ENCODE results near the gene ZFYVE9. TPM values are rescaled to one million over a fixed set of nuclear protein-coding genes. Genes with fewer than 3 reads are reported as not detected.

The ZFYVE9 gene
- total and polyA plus RNA-seq, 2 of the 13 experiments (the other 11 are each of a cell fraction or from before 2014, with no cell fraction given): 9.2 to 19.8 TPM

GRCh38 chr1:52368383-52369172, 226.7 kb downstream of the ZFYVE9 start (continued):
- no peak for TF ChIP-seq ZBED4 (CRISPR knock-in tag; IDR thresholded peaks at IDR 0.05; ENCODE audit: borderline replicate concordance)
- no peak for TF ChIP-seq PTBP1 (IDR thresholded peaks at IDR 0.05; ENCODE audit: low read depth, low read length, poor library complexity, severe bottlenecking)
- TF ChIP-seq ZNF691 (CRISPR knock-in tag; IDR thresholded peaks at IDR 0.05; ENCODE audit: borderline replicate concordance, low read depth): no peak
- peak; percentile 48; the same call in 1 of the 2 replicates for TF ChIP-seq ZBTB25 (CRISPR knock-in tag; IDR thresholded peaks at IDR 0.05)
- TF ChIP-seq ZNF639 (CRISPR knock-in tag; conservative IDR thresholded peaks at IDR 0.05): no peak
- TF ChIP-seq ZNF615 (CRISPR knock-in tag; IDR thresholded peaks at IDR 0.05; ENCODE audit: borderline replicate concordance): no peak
- no peak for TF ChIP-seq SMC3 (IDR thresholded peaks at IDR 0.05; ENCODE audit: low read length)
- TF ChIP-seq RFX5 (IDR thresholded peaks at IDR 0.05; ENCODE audit: low read depth, low read length): no peak
- no peak for TF ChIP-seq ONECUT2 (CRISPR knock-in tag; IDR thresholded peaks at IDR 0.05)
- peak; percentile 88 for TF ChIP-seq ZNF687 (CRISPR knock-in tag; IDR thresholded peaks at IDR 0.05)
- no peak for TF ChIP-seq PAF1 (CRISPR knock-in tag; IDR thresholded peaks at IDR 0.05)
- TF ChIP-seq ZNF781 (CRISPR knock-in tag; IDR thresholded peaks at IDR 0.05; ENCODE audit: borderline replicate concordance, not compliant biosample characterization): peak; percentile 44
- no peak for TF ChIP-seq HOXA9 (CRISPR knock-in tag; IDR thresholded peaks at IDR 0.05; ENCODE audit: borderline replicate concordance)
- no peak for TF ChIP-seq ZNF10 (CRISPR knock-in tag; IDR thresholded peaks at IDR 0.05; ENCODE audit: borderline replicate concordance, low read depth)
- TF ChIP-seq ZNF747 (CRISPR knock-in tag; IDR thresholded peaks at IDR 0.05; ENCODE audit: borderline replicate concordance): no peak
- TF ChIP-seq KMT2A (CRISPR knock-in tag; IDR thresholded peaks at IDR 0.05): peak; percentile 27; the same call in 1 of the 2 replicates

Data from HepG2 (cell line).